ENCODE results near the gene SPTSSA. TPM values are rescaled to one million over a fixed set of nuclear protein-coding genes. Genes with fewer than 3 reads are reported as not detected.
"Not testable (repeated sequence)": the region's sequence is repeated elsewhere in the genome, so short reads cannot be mapped to it uniquely, and the experiment has no call there.

Gene SPTSSA
- polyA plus RNA-seq, 5 donors: 27.8 to 38.8 (median 34.4) TPM

DNA sequence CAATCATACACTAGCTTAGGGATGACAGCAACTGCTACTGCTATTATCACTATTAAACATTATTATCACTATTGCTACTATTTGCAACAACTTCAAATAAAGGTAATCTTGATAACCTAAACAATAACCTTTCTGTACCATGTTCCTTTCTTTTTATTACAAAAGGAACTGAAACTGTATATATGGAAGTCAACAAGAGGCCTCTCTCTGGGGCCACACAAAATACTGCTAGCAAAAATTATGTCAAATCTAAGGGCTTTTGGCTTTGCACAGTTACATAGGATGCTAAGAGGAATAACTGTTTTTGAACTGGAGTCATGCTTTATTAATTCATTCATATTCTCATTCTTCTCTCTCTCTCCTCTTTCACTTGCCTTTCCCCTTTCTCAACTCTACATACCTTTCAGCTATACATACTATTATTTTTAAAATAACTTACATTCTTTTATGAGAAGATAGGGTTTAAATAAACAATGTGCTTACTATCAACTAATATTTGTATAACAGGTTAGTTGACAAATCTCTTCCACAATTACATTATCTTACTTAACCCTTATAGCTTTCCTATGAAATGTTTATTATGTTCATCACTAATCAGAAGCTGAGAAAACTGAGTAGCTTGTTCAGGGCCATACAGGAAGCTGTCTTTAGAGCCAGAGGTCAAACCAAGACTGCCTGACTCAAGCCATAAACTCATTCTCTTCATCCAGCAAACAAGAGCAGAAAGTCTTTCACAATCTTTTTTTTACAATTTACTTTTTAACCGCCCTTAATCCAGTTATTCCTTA, 25.7 kb downstream of the SPTSSA start:
- no peak for DNase-seq

- no peak for DNase-seq
Observed at GRCh38 chr14:34433957-34434356, 28.1 kb downstream of the SPTSSA start.

- DNase-seq: not testable (repeated sequence)
Observed at GRCh38 chr14:34428102-34428466, 34.0 kb downstream of the SPTSSA start.

GRCh38 chr14:34426313-34427295, 35.4 kb downstream of the SPTSSA start:
- DNase-seq: no peak

GRCh38 chr14:34425095-34425851, 36.8 kb downstream of the SPTSSA start:
- no peak for DNase-seq

GRCh38 chr14:34424488-34424887, 37.6 kb downstream of the SPTSSA start:
- no peak for DNase-seq

- no peak for DNase-seq
Observed at GRCh38 chr14:34423445-34423844, 38.6 kb downstream of the SPTSSA start.

- DNase-seq: no peak
Observed at GRCh38 chr14:34420547-34421150, 41.4 kb downstream of the SPTSSA start.

DNA sequence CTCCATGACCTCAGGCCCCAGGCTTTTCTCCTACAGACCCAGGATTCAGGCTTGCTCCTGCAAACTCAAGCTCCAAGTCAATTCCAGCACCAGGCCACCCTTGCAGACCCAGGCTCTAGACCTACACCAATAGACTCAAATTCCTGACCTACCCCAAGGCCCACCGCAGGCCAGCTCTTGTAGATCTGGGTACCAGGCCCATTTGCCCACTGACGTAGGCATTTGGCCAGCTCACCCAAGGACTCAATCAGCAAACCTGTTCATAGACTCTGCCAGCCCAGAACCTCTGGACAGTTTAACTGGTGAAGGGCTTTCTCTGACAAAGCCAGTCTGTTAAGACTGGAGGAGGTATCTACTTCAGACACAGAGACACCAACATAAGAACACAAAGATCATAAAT, 52.3 kb downstream of the SPTSSA start:
- no peak for DNase-seq

DNA sequence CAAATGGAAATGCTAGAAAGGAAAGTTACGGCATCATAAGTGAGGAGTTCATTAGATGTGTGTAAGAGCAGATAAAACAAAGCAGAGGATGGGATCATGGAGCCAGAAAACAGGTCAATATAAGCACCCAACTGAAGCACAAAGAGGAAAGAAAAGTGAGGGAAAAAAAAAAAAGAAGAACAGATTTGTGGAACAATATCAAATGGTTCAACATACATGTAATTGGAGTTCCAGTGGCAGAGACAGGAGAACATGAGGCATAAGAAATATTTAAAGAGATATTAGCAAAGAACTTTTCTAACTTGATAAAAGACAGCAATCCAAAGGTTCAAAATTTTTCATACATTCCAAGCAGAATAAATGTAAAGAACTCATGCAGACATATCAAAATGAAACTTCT, 54.1 kb downstream of the SPTSSA start:
- DNase-seq: no peak

DNA sequence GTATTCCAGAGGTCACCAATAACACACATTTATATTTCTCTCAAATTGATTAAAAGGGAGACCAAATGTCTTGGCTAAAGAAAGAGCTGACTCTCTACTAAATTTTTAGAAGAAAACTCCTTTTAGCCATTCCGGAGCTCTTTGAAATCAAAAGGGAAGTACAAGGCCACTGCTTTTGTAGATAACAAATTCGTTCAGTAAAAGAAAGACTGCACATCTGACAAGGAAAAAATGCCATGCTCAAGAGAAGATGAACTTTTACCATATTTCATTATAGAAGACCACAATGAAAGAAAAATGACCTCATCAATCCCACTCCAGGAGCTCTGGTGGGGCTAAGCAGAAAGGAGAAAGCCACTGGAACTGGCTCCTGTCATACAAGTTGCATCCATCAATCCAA, 57.6 kb downstream of the SPTSSA start:
- DNase-seq: no peak

DNA sequence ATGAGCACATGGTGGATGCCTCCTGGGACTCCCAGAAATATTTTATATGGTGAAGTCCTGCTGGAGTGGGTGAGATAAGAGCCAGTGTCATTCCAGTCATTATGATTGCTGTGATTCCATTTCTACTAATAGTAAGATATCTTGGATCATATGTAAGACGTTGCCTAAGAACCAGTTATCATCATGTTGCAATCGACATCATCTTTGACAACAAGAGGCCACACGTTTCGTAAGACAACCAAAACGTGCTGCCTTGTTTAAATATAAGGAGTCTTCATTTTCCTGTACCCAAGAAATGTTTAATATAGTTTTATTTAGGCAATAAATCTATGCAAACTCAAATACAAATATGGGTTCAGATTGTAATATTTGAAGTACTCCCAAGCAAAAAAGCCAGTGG, 58.4 kb downstream of the SPTSSA start:
- no peak for DNase-seq

DNA sequence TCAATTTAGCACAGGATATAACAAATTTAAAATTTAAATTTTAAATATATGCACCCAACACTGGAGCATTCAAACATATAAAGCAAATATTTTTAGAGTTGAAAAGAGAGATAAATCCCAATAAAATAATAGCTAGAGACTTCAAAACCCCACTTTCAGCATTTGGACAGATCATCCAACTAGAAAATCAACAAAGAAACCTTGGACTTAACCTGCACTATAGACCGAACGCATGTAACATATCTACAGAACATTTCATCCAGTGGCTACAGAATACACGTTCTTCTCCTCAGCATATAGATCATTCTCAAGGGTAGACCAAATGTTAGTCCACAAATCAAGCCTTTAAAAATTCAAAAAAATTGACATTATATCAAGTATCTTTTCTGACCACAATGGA, 64.0 kb downstream of the SPTSSA start:
- no peak for DNase-seq

GRCh38 chr14:34387974-34388516, 74.0 kb downstream of the SPTSSA start:
- no peak for DNase-seq

DNA sequence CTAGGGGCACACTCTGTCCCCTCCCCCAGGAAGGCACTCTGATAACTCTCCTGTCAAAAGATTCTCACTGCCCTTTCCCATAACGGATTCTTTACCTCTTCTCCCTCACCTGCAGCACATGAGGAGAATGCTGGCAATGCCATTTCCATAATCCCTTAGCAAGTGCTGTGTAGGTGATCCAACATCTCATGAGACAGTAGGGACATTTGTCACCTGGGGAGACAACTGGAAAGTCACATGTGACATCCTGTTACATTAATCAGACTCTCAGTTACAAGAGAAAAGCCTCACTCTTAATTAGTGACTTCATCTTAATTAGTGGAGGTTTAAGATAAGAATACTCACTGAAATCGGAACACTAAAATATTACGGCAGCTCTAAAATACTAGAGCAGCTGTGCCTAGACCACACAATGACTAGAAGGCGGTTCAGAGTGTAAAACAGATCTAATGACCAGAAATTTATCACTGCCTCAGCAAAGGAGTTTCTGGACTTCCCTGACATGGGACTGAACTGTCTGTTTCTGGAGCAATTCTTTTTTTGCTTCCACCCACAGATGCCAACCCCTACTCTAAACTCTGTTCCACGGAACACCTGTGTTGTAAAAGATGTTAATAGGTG, 75.1 kb downstream of the SPTSSA start:
- no peak for DNase-seq

- not testable (repeated sequence) for DNase-seq
Observed at GRCh38 chr14:34385881-34386280, 76.2 kb downstream of the SPTSSA start.

DNA sequence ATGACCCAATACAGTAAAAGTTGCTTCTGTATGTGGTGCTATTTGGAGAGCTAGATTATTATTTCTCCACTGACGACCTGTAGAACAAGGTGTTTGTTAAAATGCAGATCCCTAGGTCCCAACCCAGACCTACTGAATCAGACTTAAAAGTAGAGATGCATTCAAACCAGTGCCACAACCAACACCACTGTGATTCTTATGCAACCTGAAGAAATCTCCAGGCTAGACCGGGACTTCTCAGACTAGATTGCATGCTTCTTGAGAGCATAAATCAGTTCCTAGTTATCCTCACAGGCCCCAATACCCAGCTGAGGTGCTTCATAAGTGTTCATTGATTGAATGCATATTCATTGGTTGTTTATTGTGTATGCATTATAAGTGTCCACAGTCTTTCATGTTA, 78.2 kb downstream of the SPTSSA start:
- no peak for DNase-seq

Data from right lung (tissue), 5 donors.